ENCODE measurements around the gene SLCO3A1.

SLCO3A1 gene

GRCh38 chr15:91952216-91952615, 98.7 kb downstream of the SLCO3A1 start (continued):
- TF ChIP-seq, protein P1, sequence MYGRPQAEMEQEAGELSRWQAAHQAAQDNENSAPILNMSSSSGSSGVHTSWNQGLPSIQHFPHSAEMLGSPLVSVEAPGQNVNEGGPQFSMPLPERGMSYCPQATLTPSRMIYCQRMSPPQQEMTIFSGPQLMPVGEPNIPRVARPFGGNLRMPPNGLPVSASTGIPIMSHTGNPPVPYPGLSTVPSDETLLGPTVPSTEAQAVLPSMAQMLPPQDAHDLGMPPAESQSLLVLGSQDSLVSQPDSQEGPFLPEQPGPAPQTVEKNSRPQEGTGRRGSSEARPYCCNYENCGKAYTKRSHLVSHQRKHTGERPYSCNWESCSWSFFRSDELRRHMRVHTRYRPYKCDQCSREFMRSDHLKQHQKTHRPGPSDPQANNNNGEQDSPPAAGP (tag by site-specific recombination; IDR thresholded peaks at IDR 0.05) = no peak
- TF ChIP-seq ZNF521 (tag by site-specific recombination; IDR thresholded peaks at IDR 0.05) = no peak
- no peak for TF ChIP-seq ZXDB (tag by site-specific recombination; IDR thresholded peaks at IDR 0.05)
- TF ChIP-seq ZNF324 (tag by site-specific recombination; IDR thresholded peaks at IDR 0.05) = no peak
- no peak for TF ChIP-seq SP3 (tag by site-specific recombination; IDR thresholded peaks at IDR 0.05)
- no peak for TF ChIP-seq ZNF292 (tag by site-specific recombination; IDR thresholded peaks at IDR 0.05; ENCODE audit: borderline replicate concordance, low read depth)
- no peak for TF ChIP-seq REPIN1 (tag by site-specific recombination; IDR thresholded peaks at IDR 0.05; ENCODE audit: low read depth)
- no peak for TF ChIP-seq ZNF585B (tag by site-specific recombination; IDR thresholded peaks at IDR 0.05)

GRCh38 chr15:91953432-91953831, 99.9 kb downstream of the SLCO3A1 start:
- H3K36me3 ChIP-seq (ENCODE audit: control insufficient read depth in 2 of 2, insufficient read depth in 1 of 2, low read length in 2 of 2) = no peaks in the 10 kb centered on the region
- H3K4me1 ChIP-seq (ENCODE audit: control insufficient read depth, insufficient read depth, low read length) = peaks cover 6% of the 10 kb centered on the region; the same call in 1 of the 2 replicates
- H3K27ac ChIP-seq (ENCODE audit: extremely low read depth, low read depth, low read length) = no peak overlapping the region
- H3K9me3 ChIP-seq (ENCODE audit: control insufficient read depth, insufficient read depth, low read depth, low read length) = no peaks in the 10 kb centered on the region
- TF ChIP-seq ZFHX2 (tag by site-specific recombination; conservative IDR thresholded peaks at IDR 0.05) (peak; percentile 78), OVOL3 (tag by site-specific recombination; IDR thresholded peaks at IDR 0.05) (no peak), SP7 (tag by site-specific recombination; IDR thresholded peaks at IDR 0.05) (no peak), ZNF138 (tag by site-specific recombination; IDR thresholded peaks at IDR 0.05; ENCODE audit: borderline replicate concordance) (no peak), ZNF621 (tag by site-specific recombination; IDR thresholded peaks at IDR 0.05) (no peak), ZNF513 (tag by site-specific recombination; IDR thresholded peaks at IDR 0.05) (no peak), EGR2 (tag by site-specific recombination; IDR thresholded peaks at IDR 0.05; ENCODE audit: low read depth) (peak; percentile 68), GLIS1 (tag by site-specific recombination; IDR thresholded peaks at IDR 0.05) (peak; percentile 24; the same call in 1 of the 2 replicates)
- TF ChIP-seq, protein P1 (tag by site-specific recombination; IDR thresholded peaks at IDR 0.05) = 0 out of 2 replicates have a peak, but pooled peaks have one; percentile 45
- CTCF ChIA-PET = no interaction called here
- POLR2A ChIA-PET = no interaction called here
- H3K4me3 ChIP-seq (ENCODE audit: low read depth, low read length) = no peak overlapping the region

DNA sequence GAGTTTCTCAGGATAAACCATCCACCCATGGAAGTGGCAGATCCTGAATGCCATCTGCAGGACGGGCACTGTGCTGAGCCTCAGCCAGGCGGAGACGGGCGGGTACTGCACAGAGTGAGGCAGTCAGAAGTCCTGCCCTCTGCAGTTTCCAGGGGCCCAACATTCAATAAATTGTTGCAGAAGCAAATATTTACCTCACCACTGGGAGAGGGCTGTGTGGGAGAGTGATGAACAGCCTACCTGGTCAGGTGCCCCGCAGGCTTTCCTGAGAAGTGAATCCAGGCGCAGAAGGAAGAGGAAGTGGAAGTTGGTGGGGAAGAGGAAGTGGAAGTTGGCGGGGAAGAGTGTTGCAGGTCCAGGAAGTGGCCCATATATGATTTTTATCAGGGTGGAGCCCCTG, 100.8 kb downstream of the SLCO3A1 start:
- TF ChIP-seq SP3 (tag by site-specific recombination; IDR thresholded peaks at IDR 0.05) (no peak), ZNF19 (tag by site-specific recombination; IDR thresholded peaks at IDR 0.05; ENCODE audit: low read depth) (no peak), ZNF2 (tag by site-specific recombination; IDR thresholded peaks at IDR 0.05) (no peak), ZNF830 (tag by site-specific recombination; IDR thresholded peaks at IDR 0.05; ENCODE audit: low read depth) (no peak), ZSCAN30 (tag by site-specific recombination; IDR thresholded peaks at IDR 0.05) (no peak), KLF10 (tag by site-specific recombination; IDR thresholded peaks at IDR 0.05) (no peak), KLF7 (tag by site-specific recombination; IDR thresholded peaks at IDR 0.05; ENCODE audit: borderline replicate concordance) (no peak), ZNF596 (tag by site-specific recombination; IDR thresholded peaks at IDR 0.05) (no peak), ZNF658 (tag by site-specific recombination; IDR thresholded peaks at IDR 0.05) (no peak), ZNF214 (tag by site-specific recombination; IDR thresholded peaks at IDR 0.05; ENCODE audit: borderline replicate concordance) (no peak), ZNF174 (tag by site-specific recombination; IDR thresholded peaks at IDR 0.05) (no peak)
- TF ChIP-seq, protein P2, sequence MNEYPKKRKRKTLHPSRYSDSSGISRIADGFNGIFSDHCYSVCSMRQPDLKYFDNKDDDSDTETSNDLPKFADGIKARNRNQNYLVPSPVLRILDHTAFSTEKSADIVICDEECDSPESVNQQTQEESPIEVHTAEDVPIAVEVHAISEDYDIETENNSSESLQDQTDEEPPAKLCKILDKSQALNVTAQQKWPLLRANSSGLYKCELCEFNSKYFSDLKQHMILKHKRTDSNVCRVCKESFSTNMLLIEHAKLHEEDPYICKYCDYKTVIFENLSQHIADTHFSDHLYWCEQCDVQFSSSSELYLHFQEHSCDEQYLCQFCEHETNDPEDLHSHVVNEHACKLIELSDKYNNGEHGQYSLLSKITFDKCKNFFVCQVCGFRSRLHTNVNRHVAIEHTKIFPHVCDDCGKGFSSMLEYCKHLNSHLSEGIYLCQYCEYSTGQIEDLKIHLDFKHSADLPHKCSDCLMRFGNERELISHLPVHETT (tag by site-specific recombination; IDR thresholded peaks at IDR 0.05) = no peak
- Histone ChIP-seq H3K36me3 (ENCODE audit: control insufficient read depth in 2 of 2, insufficient read depth in 1 of 2, low read length in 2 of 2) (no peaks in the 10 kb centered on the region), H3K9me3 (ENCODE audit: control insufficient read depth, insufficient read depth, low read depth, low read length) (no peaks in the 10 kb centered on the region), H3K4me1 (ENCODE audit: control insufficient read depth, insufficient read depth, low read length) (peaks cover 6% of the 10 kb centered on the region; the same call in 1 of the 2 replicates), H3K4me3 (ENCODE audit: low read depth, low read length) (no peak overlapping the region), H3K27ac (ENCODE audit: extremely low read depth, low read depth, low read length) (no peak overlapping the region)
- CTCF ChIA-PET = no interaction called here
- POLR2A ChIA-PET = no interaction called here
